SK-N-SH treated with all-trans-retinoic acid at 6 μM for 48 hours (cell line): Measurements from ENCODE around the gene ZSCAN12.

Source experiments
- ATAC-seq: fragments of 200-7000 bp; cut with Tn5 transposase; 3 replicates; pipeline ENCODE4 v1.9.1; 2020; ENCODE audit warnings: mild to moderate bottlenecking, moderate library complexity
- ARNTL ChIP-seq: fragments of 450-650 bp; formaldehyde crosslinking; IDR thresholded peaks from 2 replicates; pipeline ENCODE4 v1.5.0; 2020; ENCODE audit warnings: low read depth, mild to moderate bottlenecking, moderate library complexity, borderline replicate concordance
- BACH2 ChIP-seq: fragments of 250-450 bp; sonication (Bioruptor Pico); IDR thresholded peaks from 2 replicates; pipeline ENCODE4 v1.9.0; 2021; ENCODE audit warnings: mild to moderate bottlenecking, borderline replicate concordance
- CSDC2 ChIP-seq: fragments of 250-450 bp; sonication (Bioruptor Pico); IDR thresholded peaks from 2 replicates; pipeline ENCODE4 v1.5.0; 2020; ENCODE audit warnings: mild to moderate bottlenecking, moderate library complexity
- ESRRG ChIP-seq: fragments of 250-450 bp; sonication (Bioruptor Pico); IDR thresholded peaks from 2 replicates; pipeline ENCODE4 v1.6.1; 2021; ENCODE audit warnings: mild to moderate bottlenecking
- ISL1 ChIP-seq: fragments of 250-450 bp; sonication (Bioruptor Pico); IDR thresholded peaks from 2 replicates; pipeline ENCODE4 v2.1.2; 2022; ENCODE audit warnings: mild to moderate bottlenecking, moderate library complexity
- OSR1 ChIP-seq: fragments of 250-450 bp; sonication (Bioruptor Pico); IDR thresholded peaks from 2 replicates; pipeline ENCODE4 v1.8.0; 2022; ENCODE audit warnings: moderate library complexity, mild to moderate bottlenecking, inconsistent platforms
- RARB ChIP-seq: fragments of 250-450 bp; sonication (Bioruptor Pico); IDR thresholded peaks from 2 replicates; pipeline ENCODE4 v1.8.0; 2021; ENCODE audit warnings: mild to moderate bottlenecking, moderate library complexity
- SNAI2 ChIP-seq: fragments of 250-450 bp; sonication (Bioruptor Pico); IDR thresholded peaks from 2 replicates; pipeline ENCODE4 v1.5.0; 2020; ENCODE audit warnings: mild to moderate bottlenecking, moderate library complexity
- TCF4 ChIP-seq: fragments of 250-450 bp; sonication (Bioruptor Pico); IDR thresholded peaks from 2 replicates; pipeline ENCODE4 v1.8.0; 2021; ENCODE audit warnings: mild to moderate bottlenecking, moderate library complexity, borderline replicate concordance
- TOX ChIP-seq: fragments of 250-450 bp; sonication (Bioruptor Pico); IDR thresholded peaks from 2 replicates; pipeline ENCODE4 v1.8.0; 2021; ENCODE audit warnings: mild to moderate bottlenecking, moderate library complexity, borderline replicate concordance
- ZC3H10 ChIP-seq: fragments of 250-450 bp; sonication (Bioruptor Pico); IDR thresholded peaks from 2 replicates; pipeline ENCODE4 v1.5.1; 2021; ENCODE audit warnings: mild to moderate bottlenecking, moderate library complexity
- ZFP3 ChIP-seq: fragments of 250-450 bp; sonication (Bioruptor Pico); IDR thresholded peaks from 2 replicates; pipeline ENCODE4 v1.5.0; 2020; ENCODE audit warnings: mild to moderate bottlenecking, moderate library complexity
- ZFP30 ChIP-seq: fragments of 450-650 bp; formaldehyde crosslinking; IDR thresholded peaks from 2 replicates; pipeline ENCODE4 v1.5.0; 2022; ENCODE audit warnings: mild to moderate bottlenecking, moderate library complexity
- ZNF565 ChIP-seq: fragments of 450-650 bp; formaldehyde crosslinking; conservative IDR thresholded peaks from 2 replicates; pipeline ENCODE4 v1.5.0; 2020; ENCODE audit warnings: low read depth, mild to moderate bottlenecking, moderate library complexity
- ZNF70 ChIP-seq: fragments of 450-650 bp; formaldehyde crosslinking; IDR thresholded peaks from 2 replicates; pipeline ENCODE4 v1.5.0; 2020; ENCODE audit warnings: mild to moderate bottlenecking, moderate library complexity
- ZNF8 ChIP-seq: fragments of 450-650 bp; formaldehyde crosslinking; IDR thresholded peaks from 2 replicates; pipeline ENCODE4 v1.5.0; 2020; ENCODE audit warnings: mild to moderate bottlenecking, moderate library complexity
- TF ChIP-seq, protein P1 (sequence below): fragments of 250-450 bp; sonication (Bioruptor Pico); IDR thresholded peaks from 2 replicates; pipeline ENCODE4 v1.5.0; 2020; ENCODE audit warnings: mild to moderate bottlenecking, moderate library complexity
- TF ChIP-seq, protein P2 (sequence below): fragments of 250-450 bp; sonication (Bioruptor Pico); IDR thresholded peaks from 2 replicates; pipeline ENCODE4 v1.8.0; 2020; ENCODE audit warnings: mild to moderate bottlenecking, moderate library complexity, borderline replicate concordance
- TF ChIP-seq, protein P3 (sequence below): fragments of 250-450 bp; sonication (Bioruptor Pico); IDR thresholded peaks from 2 replicates; pipeline ENCODE4 v1.8.0; 2021; ENCODE audit warnings: low read depth, mild to moderate bottlenecking, moderate library complexity, borderline replicate concordance
- TF ChIP-seq, protein P4 (sequence below): fragments of 250-450 bp; sonication (Bioruptor Pico); IDR thresholded peaks from 2 replicates; pipeline ENCODE4 v1.5.1; 2020; ENCODE audit warnings: low read depth, mild to moderate bottlenecking, moderate library complexity

The ZSCAN12 gene

DNA sequence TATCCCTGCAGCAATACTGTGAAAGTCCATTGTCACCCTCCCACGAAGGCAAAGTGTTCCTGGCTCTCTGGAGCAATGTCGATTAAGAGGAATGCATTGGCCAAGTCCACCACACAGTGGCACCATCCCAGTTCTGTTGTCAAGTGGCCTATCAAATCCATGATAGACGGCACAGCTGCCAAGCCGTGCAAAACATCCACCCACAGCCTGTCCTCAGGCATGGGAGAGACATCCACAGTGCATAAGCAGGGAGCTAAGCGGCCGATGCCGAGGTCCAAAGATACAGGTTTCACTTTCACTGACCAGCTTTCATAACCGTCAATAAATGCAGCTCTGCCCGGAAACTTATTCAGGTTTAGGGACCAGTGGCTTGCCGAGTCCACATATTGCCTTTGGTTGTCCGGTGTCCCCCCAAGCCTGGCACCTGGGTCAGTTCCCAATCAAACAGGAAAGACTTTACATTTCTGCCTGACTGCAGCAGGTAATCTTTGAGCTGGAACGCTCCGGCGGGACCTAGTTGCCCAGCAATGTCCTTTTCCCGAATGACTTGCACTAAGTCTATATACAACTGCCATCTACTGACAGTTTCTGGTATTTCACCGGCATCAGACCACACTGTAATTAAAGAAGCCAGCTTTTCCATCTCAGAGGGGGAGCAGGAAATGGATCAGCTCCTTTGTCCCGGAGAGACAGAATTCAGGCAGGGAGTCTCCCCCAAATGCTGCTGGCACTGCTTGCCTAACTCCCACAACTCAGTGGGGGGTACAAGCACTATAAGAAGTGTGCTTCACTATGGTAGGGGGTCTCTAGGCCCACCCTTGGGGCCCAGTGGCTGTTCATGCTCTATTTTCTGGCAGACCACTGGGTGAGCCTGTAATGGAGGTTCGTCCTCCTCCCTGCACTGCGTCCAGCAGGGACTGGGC, 43.5 kb downstream of the ZSCAN12 start (continued):
- TF ChIP-seq, protein P1, sequence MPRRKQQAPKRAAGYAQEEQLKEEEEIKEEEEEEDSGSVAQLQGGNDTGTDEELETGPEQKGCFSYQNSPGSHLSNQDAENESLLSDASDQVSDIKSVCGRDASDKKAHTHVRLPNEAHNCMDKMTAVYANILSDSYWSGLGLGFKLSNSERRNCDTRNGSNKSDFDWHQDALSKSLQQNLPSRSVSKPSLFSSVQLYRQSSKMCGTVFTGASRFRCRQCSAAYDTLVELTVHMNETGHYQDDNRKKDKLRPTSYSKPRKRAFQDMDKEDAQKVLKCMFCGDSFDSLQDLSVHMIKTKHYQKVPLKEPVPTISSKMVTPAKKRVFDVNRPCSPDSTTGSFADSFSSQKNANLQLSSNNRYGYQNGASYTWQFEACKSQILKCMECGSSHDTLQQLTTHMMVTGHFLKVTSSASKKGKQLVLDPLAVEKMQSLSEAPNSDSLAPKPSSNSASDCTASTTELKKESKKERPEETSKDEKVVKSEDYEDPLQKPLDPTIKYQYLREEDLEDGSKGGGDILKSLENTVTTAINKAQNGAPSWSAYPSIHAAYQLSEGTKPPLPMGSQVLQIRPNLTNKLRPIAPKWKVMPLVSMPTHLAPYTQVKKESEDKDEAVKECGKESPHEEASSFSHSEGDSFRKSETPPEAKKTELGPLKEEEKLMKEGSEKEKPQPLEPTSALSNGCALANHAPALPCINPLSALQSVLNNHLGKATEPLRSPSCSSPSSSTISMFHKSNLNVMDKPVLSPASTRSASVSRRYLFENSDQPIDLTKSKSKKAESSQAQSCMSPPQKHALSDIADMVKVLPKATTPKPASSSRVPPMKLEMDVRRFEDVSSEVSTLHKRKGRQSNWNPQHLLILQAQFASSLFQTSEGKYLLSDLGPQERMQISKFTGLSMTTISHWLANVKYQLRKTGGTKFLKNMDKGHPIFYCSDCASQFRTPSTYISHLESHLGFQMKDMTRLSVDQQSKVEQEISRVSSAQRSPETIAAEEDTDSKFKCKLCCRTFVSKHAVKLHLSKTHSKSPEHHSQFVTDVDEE (CRISPR knock-in tag), result no peak
- TF ChIP-seq ZNF70 (no peak), ARNTL (CRISPR knock-in tag) (no peak), ZFP3 (CRISPR knock-in tag) (no peak), RARB (CRISPR knock-in tag) (no peak), ISL1 (no peak)

DNA sequence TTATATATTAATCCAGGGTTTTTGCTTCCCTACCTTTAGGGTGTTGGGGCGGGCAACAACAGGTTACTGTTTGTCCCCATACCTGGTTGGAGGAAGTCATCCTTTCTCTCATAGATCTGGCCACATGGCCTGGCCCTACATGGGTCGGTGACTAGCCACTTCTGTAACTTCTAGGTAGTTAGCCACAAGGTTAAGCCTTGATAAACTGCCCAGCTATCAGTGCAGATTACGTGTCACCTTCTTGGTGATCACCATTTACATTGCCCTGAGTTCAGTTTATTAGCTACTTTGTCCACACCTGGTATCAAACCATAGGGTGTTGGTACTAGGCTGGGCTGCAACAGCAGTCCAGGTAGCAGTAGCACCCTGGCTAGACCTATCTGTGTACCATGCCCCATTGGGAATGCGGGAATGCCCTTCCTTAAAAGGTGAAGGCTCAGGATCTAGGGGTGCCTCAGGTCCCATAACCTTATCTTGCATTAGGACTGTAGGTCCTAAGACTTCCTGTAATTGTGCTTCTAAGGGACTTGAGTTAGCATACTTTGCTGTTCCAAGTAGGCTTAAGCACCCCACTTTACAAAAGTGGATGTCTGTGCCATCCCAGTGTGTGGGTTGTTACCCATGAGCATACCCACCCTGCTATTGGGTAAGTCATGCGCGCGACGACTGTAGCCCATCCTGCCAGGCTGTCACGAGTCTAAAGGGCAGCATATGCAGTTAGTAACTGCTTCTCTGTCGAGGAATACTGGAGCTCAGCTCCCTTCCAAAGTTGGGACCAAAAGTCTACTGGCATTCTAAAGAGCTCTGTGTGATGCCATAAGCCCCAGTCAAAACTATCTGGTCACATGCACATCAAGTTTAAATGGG, 44.6 kb downstream of the ZSCAN12 start:
- TF ChIP-seq ZNF8 (CRISPR knock-in tag), result no peak
- TF ChIP-seq ZNF70, result no peak
- TF ChIP-seq BACH2 (CRISPR knock-in tag), result no peak
- no peak for TF ChIP-seq SNAI2
- no peak for TF ChIP-seq ZC3H10 (CRISPR knock-in tag)
- TF ChIP-seq ESRRG, result no peak
- no peak for TF ChIP-seq CSDC2 (CRISPR knock-in tag)
- TF ChIP-seq ISL1, result no peak
- TF ChIP-seq ZNF565 (CRISPR knock-in tag), result no peak
- TF ChIP-seq, protein P2, sequence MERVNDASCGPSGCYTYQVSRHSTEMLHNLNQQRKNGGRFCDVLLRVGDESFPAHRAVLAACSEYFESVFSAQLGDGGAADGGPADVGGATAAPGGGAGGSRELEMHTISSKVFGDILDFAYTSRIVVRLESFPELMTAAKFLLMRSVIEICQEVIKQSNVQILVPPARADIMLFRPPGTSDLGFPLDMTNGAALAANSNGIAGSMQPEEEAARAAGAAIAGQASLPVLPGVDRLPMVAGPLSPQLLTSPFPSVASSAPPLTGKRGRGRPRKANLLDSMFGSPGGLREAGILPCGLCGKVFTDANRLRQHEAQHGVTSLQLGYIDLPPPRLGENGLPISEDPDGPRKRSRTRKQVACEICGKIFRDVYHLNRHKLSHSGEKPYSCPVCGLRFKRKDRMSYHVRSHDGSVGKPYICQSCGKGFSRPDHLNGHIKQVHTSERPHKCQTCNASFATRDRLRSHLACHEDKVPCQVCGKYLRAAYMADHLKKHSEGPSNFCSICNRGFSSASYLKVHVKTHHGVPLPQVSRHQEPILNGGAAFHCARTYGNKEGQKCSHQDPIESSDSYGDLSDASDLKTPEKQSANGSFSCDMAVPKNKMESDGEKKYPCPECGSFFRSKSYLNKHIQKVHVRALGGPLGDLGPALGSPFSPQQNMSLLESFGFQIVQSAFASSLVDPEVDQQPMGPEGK (CRISPR knock-in tag), result no peak
- TF ChIP-seq RARB (CRISPR knock-in tag), result no peak
- no peak for TF ChIP-seq TOX (CRISPR knock-in tag)
- TF ChIP-seq ZFP30 (CRISPR knock-in tag), result no peak
- TF ChIP-seq, protein P1 (CRISPR knock-in tag), result no peak
- no peak for TF ChIP-seq OSR1 (CRISPR knock-in tag)
- TF ChIP-seq, protein P3, sequence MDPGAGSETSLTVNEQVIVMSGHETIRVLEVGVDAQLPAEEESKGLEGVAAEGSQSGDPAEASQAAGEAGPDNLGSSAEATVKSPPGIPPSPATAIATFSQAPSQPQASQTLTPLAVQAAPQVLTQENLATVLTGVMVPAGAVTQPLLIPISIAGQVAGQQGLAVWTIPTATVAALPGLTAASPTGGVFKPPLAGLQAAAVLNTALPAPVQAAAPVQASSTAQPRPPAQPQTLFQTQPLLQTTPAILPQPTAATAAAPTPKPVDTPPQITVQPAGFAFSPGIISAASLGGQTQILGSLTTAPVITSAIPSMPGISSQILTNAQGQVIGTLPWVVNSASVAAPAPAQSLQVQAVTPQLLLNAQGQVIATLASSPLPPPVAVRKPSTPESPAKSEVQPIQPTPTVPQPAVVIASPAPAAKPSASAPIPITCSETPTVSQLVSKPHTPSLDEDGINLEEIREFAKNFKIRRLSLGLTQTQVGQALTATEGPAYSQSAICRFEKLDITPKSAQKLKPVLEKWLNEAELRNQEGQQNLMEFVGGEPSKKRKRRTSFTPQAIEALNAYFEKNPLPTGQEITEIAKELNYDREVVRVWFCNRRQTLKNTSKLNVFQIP (CRISPR knock-in tag), result no peak
- TF ChIP-seq, protein P4, sequence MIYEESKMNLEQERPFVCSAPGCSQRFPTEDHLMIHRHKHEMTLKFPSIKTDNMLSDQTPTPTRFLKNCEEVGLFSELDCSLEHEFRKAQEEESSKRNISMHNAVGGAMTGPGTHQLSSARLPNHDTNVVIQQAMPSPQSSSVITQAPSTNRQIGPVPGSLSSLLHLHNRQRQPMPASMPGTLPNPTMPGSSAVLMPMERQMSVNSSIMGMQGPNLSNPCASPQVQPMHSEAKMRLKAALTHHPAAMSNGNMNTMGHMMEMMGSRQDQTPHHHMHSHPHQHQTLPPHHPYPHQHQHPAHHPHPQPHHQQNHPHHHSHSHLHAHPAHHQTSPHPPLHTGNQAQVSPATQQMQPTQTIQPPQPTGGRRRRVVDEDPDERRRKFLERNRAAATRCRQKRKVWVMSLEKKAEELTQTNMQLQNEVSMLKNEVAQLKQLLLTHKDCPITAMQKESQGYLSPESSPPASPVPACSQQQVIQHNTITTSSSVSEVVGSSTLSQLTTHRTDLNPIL (CRISPR knock-in tag), result no peak
- TF ChIP-seq ZFP3 (CRISPR knock-in tag), result no peak
- TF ChIP-seq TCF4 (CRISPR knock-in tag), result no peak
- ATAC-seq, result no peak; the same call in 2 of the 3 replicates
